ENCODE measurements around the gene SIX4. TPM values are rescaled to one million over a fixed set of nuclear protein-coding genes. Genes with fewer than 3 reads are reported as not detected.

SIX4 gene
- total and polyA plus RNA-seq, 12 donors: 0.40 to 3.9 (median 3.0) TPM

DNA sequence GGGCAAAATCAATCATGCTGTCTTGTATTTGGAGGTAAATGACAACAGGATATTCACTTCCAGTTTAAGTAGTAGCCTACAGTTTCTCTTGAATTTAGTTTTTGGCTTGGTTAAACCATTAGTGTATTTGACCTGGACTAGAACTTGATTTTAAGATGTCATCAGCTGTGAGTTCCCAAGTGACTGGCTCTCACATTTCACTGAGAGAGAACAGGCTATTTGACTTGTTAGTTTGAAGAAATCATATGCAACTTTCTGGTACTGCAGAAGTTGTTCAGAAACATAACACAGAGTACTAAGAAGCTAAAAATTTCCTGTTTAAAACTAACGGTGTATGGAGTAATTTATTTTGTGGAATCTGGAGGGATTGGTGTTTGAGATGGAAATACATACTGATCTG is 32.7 kb upstream of the SIX4 start:
- WGBS, 4 donors: 51 to 79% (median 60%) methylated on average over 1 of the region's 1 CpG
- Histone ChIP-seq H3K36me3 (replicated peaks in 1 of 2) (no peaks in the 10 kb centered on the region), H3K27ac (no peak overlapping the region), H3K27me3 (no peaks in the 10 kb centered on the region), H3K4me1 (replicated peaks in 1 of 2) (peaks cover 0 to 38% of the 10 kb centered on the region in 2 donors), H3K4me3 (no peak overlapping the region), H3K9me3 (replicated peaks in 1 of 3) (no peaks in the 10 kb centered on the region)
- DNase-seq: no peak
- TF ChIP-seq, protein P1, sequence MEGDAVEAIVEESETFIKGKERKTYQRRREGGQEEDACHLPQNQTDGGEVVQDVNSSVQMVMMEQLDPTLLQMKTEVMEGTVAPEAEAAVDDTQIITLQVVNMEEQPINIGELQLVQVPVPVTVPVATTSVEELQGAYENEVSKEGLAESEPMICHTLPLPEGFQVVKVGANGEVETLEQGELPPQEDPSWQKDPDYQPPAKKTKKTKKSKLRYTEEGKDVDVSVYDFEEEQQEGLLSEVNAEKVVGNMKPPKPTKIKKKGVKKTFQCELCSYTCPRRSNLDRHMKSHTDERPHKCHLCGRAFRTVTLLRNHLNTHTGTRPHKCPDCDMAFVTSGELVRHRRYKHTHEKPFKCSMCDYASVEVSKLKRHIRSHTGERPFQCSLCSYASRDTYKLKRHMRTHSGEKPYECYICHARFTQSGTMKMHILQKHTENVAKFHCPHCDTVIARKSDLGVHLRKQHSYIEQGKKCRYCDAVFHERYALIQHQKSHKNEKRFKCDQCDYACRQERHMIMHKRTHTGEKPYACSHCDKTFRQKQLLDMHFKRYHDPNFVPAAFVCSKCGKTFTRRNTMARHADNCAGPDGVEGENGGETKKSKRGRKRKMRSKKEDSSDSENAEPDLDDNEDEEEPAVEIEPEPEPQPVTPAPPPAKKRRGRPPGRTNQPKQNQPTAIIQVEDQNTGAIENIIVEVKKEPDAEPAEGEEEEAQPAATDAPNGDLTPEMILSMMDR (IDR thresholded peaks at IDR 0.05): no peak
- no peak for TF ChIP-seq POLR2A (IDR thresholded peaks at IDR 0.05)
- intact Hi-C loops (cut with DNase I): no loop called here

DNA sequence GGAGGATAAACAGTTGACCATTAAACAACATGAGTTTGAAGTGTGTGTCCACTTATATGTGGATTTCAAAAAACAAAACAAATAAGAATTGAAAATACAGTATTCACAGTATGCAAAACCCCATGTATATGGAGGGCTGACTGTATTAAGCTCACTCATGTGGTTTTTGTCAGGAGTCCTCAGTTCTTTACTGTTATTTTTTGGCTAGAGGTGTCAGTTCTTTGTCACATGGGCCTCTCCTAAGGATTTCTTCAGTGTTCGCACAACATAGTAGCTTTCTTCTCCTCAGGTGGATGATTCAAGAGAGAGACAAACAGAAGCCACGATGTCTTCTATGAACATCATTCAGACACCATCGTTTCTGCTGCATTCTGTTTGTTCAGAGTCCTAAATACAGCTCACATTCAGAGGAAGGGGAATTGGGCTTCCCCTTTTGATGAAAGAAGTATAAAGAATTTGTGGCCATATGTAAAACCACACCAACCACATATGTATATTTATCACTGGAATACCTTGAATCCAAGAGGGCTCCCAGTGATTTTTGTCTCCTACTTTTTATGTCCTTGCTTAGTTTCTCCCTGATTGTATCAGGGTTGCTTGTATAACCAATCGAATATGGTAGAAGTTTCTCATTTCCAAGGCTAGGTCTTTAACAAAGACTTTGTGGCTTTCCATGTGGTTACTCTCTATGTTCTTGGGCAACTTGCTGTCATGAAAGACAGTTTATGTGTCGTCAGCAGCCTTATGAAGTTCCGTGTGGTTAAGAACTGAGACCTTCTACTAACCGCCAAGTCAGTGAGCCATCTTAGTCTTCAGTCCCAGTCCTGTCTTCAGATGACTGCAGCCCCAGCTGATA is 29.3 kb upstream of the SIX4 start:
- no peak for DNase-seq
- TF ChIP-seq, protein P1 (IDR thresholded peaks at IDR 0.05): no peak
- no peak for TF ChIP-seq POLR2A (IDR thresholded peaks at IDR 0.05)
- intact Hi-C loops (cut with DNase I): no loop called here
- Histone ChIP-seq H3K36me3 (replicated peaks in 1 of 2) (no peaks in the 10 kb centered on the region), H3K9me3 (replicated peaks in 1 of 3) (no peaks in the 10 kb centered on the region), H3K27ac (no peak overlapping the region), H3K4me3 (no peak overlapping the region), H3K27me3 (no peaks in the 10 kb centered on the region), H3K4me1 (replicated peaks in 1 of 2) (peaks cover 0 to 19% of the 10 kb centered on the region in 2 donors)
- WGBS, 4 donors: 80 to 84% (median 83%) methylated on average over 7 of the region's 7 CpGs

- no peak for DNase-seq
- Histone ChIP-seq H3K27me3 (no peaks in the 10 kb centered on the region), H3K4me3 (no peak overlapping the region), H3K36me3 (replicated peaks in 1 of 2) (no peaks in the 10 kb centered on the region), H3K9me3 (replicated peaks in 1 of 3) (peaks cover 0 to 8% (median 0%) of the 10 kb centered on the region in 3 donors), H3K27ac (no peak overlapping the region), H3K4me1 (replicated peaks in 1 of 2) (no peaks in the 10 kb centered on the region)
- intact Hi-C loops (cut with DNase I): no loop called here
- no peak for TF ChIP-seq POLR2A (IDR thresholded peaks at IDR 0.05)
- TF ChIP-seq, protein P1 (IDR thresholded peaks at IDR 0.05): no peak
Measured at GRCh38 chr14:60744566-60744965, 20.4 kb upstream of the SIX4 start.

DNA sequence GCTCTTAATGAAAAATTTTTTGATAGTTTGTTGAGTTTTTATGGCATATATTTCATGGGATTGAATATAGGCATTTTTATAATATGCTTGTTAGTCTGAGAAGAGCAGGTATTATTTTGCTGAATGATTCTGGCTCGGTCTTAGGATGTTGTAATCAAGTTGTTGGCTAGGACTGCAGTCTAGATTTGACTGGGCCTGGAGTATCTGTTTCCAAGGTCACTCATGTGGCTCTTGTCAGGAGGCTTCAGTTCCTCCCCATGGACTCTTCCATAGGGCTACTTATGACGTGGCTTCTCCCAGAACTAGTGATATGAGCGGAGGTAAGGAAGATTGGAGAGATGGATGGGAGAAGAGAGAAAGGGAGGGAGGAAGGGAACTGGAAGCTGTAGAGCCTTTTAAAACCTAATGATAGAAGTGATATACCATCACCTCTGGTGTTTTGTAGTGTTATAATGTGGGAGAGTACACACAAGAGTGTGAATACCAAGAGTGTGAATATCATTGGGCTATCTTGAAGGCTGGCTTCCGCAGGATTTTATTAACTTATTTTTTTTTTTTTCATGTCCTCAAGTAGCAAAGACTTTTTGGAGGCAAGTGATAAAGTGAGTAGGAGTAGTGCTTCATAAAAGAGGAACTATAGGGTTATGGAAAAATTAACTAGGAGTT is 14.8 kb upstream of the SIX4 start:
- TF ChIP-seq POLR2A (IDR thresholded peaks at IDR 0.05): no peak
- TF ChIP-seq, protein P1 (IDR thresholded peaks at IDR 0.05): no peak
- no peak overlapping the region for H3K4me3 ChIP-seq
- intact Hi-C loops (cut with DNase I): no loop called here
- WGBS, 4 donors: 61 to 81% (median 69%) methylated on average over 4 of the region's 4 CpGs
- no peaks in the 10 kb centered on the region for H3K27me3 ChIP-seq
- peak in 5 of 7 donors; percentile 25 to 60 (median 35) for DNase-seq
- peak overlapping the region in 1 of 5 donors; percentile 29 for H3K27ac ChIP-seq
- H3K36me3 ChIP-seq (replicated peaks in 1 of 2): no peaks in the 10 kb centered on the region
- H3K4me1 ChIP-seq (replicated peaks in 1 of 2): peaks cover 10 to 18% of the 10 kb centered on the region in 2 donors
- H3K9me3 ChIP-seq (replicated peaks in 1 of 3): peaks cover 0 to 8% (median 0%) of the 10 kb centered on the region in 3 donors

Measured in adrenal gland (tissue), 12 donors.